ENCODE results near the gene GSPT1. TPM values are rescaled to one million over a fixed set of nuclear protein-coding genes. Genes with fewer than 3 reads are reported as not detected.

Gene GSPT1
- total RNA-seq, 1 donor from 2014 or later, result 91.3 TPM

- Mint-ChIP-seq H3K27me3 (ENCODE audit: unreplicated experiment) (no peaks in the 10 kb centered on the region), H3K9me3 (ENCODE audit: unreplicated experiment) (no peaks in the 10 kb centered on the region), H3K27ac (ENCODE audit: unreplicated experiment) (peak overlapping the region; percentile 75), H3K36me3 (ENCODE audit: unreplicated experiment) (peaks cover 27% of the 10 kb centered on the region), H3K4me3 (ENCODE audit: unreplicated experiment) (no peak overlapping the region), H3K4me1 (ENCODE audit: unreplicated experiment) (peaks cover 7% of the 10 kb centered on the region)
- no peak for DNase-seq (ENCODE audit: extremely low spot score, unreplicated experiment)
- TF ChIP-seq, protein P1, sequence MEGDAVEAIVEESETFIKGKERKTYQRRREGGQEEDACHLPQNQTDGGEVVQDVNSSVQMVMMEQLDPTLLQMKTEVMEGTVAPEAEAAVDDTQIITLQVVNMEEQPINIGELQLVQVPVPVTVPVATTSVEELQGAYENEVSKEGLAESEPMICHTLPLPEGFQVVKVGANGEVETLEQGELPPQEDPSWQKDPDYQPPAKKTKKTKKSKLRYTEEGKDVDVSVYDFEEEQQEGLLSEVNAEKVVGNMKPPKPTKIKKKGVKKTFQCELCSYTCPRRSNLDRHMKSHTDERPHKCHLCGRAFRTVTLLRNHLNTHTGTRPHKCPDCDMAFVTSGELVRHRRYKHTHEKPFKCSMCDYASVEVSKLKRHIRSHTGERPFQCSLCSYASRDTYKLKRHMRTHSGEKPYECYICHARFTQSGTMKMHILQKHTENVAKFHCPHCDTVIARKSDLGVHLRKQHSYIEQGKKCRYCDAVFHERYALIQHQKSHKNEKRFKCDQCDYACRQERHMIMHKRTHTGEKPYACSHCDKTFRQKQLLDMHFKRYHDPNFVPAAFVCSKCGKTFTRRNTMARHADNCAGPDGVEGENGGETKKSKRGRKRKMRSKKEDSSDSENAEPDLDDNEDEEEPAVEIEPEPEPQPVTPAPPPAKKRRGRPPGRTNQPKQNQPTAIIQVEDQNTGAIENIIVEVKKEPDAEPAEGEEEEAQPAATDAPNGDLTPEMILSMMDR (IDR thresholded peaks at IDR 0.05), result peak; percentile 30
These were observed 44.6 kb downstream of the GSPT1 start for GRCh38 chr16:11871193-11871592.

GRCh38 chr16:11870399-11870798 lies 45.4 kb downstream of the GSPT1 start:
- DNase-seq (ENCODE audit: extremely low spot score, unreplicated experiment), result no peak
- peaks cover 19% of the 10 kb centered on the region for H3K36me3 Mint-ChIP-seq (ENCODE audit: unreplicated experiment)
- H3K4me1 Mint-ChIP-seq (ENCODE audit: unreplicated experiment), result peaks cover 7% of the 10 kb centered on the region
- H3K27ac Mint-ChIP-seq (ENCODE audit: unreplicated experiment), result no peak overlapping the region
- no peaks in the 10 kb centered on the region for H3K9me3 Mint-ChIP-seq (ENCODE audit: unreplicated experiment)
- no peak overlapping the region for H3K4me3 Mint-ChIP-seq (ENCODE audit: unreplicated experiment)
- TF ChIP-seq, protein P1 (IDR thresholded peaks at IDR 0.05), result no peak
- H3K27me3 Mint-ChIP-seq (ENCODE audit: unreplicated experiment), result no peaks in the 10 kb centered on the region

DNA sequence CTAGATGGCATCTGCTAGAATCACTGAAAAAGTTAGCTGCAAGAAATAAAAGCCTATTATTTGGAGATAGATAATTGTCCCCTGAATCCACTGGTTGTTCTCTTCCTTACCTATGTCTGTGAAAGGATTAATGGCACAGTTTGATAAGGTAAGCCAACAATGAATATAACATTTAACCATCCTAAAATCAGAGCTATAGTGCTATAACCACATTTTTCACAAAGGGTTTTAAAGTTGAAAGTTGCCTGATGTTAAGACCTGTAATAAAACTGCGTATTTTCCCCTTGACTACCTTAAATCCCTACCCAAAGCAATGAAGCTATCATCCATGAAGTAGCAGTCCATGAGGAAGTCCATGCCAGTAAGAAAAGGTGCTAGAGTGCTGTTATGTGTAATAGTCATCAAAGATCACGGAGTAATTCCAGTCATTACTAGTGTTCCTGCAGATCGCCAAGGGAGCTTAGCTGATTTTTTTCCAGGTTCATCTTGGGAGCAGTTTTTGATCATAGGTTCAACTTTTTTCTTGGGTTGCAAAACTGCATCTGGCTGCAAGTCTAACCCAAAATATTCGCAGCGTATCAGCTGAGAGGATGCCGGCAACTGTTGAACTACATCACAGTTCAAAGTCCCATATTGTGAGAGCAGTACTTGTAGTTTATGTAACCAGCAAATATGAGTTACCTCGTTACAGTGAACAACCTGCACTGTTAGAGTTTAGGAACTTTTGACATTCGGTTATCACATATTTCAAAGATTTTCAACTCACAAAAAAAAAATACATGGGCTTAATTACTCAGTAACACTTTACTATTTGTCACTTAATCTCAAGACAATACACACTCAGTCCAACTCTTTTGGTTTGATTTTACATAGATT lies 46.2 kb downstream of the GSPT1 start:
- no peak for DNase-seq (ENCODE audit: extremely low spot score, unreplicated experiment)
- TF ChIP-seq, protein P1 (IDR thresholded peaks at IDR 0.05), result no peak
- H3K4me1 Mint-ChIP-seq (ENCODE audit: unreplicated experiment), result peaks cover 7% of the 10 kb centered on the region
- no peaks in the 10 kb centered on the region for H3K9me3 Mint-ChIP-seq (ENCODE audit: unreplicated experiment)
- H3K27ac Mint-ChIP-seq (ENCODE audit: unreplicated experiment), result peak overlapping the region; percentile 3
- H3K27me3 Mint-ChIP-seq (ENCODE audit: unreplicated experiment), result no peaks in the 10 kb centered on the region
- peaks cover 11% of the 10 kb centered on the region for H3K36me3 Mint-ChIP-seq (ENCODE audit: unreplicated experiment)
- H3K4me3 Mint-ChIP-seq (ENCODE audit: unreplicated experiment), result no peak overlapping the region

- peaks cover 6% of the 10 kb centered on the region for H3K36me3 Mint-ChIP-seq (ENCODE audit: unreplicated experiment)
- H3K27ac Mint-ChIP-seq (ENCODE audit: unreplicated experiment), result no peak overlapping the region
- no peak for DNase-seq (ENCODE audit: extremely low spot score, unreplicated experiment)
- H3K4me3 Mint-ChIP-seq (ENCODE audit: unreplicated experiment), result no peak overlapping the region
- no peaks in the 10 kb centered on the region for H3K9me3 Mint-ChIP-seq (ENCODE audit: unreplicated experiment)
- H3K4me1 Mint-ChIP-seq (ENCODE audit: unreplicated experiment), result peaks cover 7% of the 10 kb centered on the region
- H3K27me3 Mint-ChIP-seq (ENCODE audit: unreplicated experiment), result no peaks in the 10 kb centered on the region
- TF ChIP-seq, protein P1 (IDR thresholded peaks at IDR 0.05), result no peak
These were observed 47.3 kb downstream of the GSPT1 start for GRCh38 chr16:11868412-11868980.

DNA sequence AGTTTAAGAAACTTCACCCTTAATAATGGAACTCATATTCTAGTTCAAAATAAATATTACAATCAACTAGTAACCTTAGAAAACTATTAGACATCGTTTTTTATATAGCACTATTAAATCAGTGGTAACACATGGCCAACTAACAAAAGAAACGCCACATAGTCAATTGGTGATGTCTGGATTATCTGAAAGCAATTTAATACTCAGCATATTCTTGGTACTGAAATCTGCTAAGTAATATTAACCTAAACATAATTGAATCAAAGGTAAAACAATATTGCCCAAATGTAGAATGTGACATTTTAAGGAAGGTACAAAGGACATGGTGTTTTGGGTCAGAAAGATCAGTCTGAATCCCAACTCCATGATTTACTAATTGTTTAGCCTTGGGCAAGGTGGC lies 53.3 kb downstream of the GSPT1 start:
- no peak for DNase-seq (ENCODE audit: extremely low spot score, unreplicated experiment)
- Mint-ChIP-seq H3K36me3 (ENCODE audit: unreplicated experiment) (no peaks in the 10 kb centered on the region), H3K27me3 (ENCODE audit: unreplicated experiment) (no peaks in the 10 kb centered on the region), H3K4me1 (ENCODE audit: unreplicated experiment) (peaks cover 4% of the 10 kb centered on the region), H3K9me3 (ENCODE audit: unreplicated experiment) (no peaks in the 10 kb centered on the region), H3K4me3 (ENCODE audit: unreplicated experiment) (no peak overlapping the region), H3K27ac (ENCODE audit: unreplicated experiment) (no peak overlapping the region)
- TF ChIP-seq, protein P1 (IDR thresholded peaks at IDR 0.05), result no peak

Measured in osteocyte (in vitro differentiated cells).